Hippocampal formation (tissue), 2 donors: ENCODE results near the gene CCDC116.
"Not testable (repeated sequence)": the region's sequence is repeated elsewhere in the genome, so short reads cannot be mapped to it uniquely, and the experiment has no call there.

ENCODE experiments used
- DNase-seq, 2 donors: peaks; one replicate each; lab custom pipeline; 2025; lab: John Stamatoyannopoulos, UW

Gene CCDC116

DNA sequence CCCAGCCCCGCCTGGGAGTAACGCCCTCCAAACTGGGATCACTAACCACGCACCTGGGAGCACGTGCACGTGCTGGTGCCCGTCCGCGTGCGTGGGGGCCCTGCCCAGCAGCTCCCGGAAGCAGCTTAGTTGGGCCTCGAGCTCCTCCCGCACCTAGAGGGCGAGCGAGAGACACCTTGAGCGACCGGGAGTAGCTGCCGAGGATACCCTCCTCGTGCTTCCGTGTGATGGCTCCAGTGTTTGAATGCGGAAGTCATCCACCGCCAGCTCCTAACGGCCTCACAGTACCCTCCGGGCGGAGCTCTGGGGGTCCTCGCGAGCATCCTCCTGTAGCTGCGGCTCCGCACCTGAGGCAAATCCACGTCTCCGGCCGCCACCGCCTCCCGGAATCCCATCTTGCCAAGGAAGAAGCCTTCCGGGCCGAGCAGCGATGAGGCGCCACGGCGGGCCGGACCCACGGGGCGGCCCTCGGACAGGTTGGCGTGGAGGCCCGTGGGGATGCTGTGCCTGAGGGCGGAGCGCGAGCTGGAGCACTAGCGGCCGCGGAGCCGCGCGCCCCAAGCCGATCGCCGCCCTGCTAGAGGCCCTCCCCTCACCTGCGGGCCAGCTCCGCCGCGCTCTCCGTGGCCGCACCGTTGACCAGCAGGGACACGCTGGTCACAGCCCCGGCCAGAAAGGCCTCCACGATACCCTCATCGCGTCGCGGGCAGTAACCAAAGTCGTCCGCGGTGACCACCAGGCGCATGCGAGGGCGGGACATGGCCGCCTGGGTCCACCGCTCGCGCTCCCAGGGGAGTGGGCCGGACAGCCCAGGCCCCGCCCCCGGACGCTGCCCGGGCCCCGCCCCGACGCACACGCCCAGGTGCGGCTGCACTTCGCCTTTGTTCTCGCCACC is 3.1 kb upstream of the CCDC116 start, which contains the start of gene YDJC:
TSS of gene YDJC (minus strand) at position 768 of the 895 bp plus-strand sequence. CDS start at position 760, 8 bp downstream.
- peak; percentile 88 for DNase-seq

DNA sequence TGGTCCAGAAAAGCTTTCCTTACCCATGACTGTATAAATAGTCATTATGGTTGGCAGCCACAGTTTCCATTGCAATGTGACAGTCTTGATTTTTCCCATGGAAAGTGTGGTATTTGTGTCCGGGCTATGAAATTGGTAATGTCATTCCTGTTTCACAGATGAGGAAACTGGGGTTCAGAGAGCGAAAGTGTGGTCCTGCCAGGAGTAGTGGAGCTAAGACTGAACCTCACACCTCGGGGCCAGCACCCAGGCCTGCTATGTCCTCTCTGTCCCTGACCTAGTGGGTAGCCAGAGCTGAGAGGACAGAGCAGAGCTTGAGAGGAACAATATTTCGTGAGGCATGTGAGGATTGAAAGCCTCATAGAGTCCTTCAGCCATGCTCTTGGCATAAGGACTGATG is 1.5 kb upstream of the CCDC116 start:
- DNase-seq, result no peak

DNA sequence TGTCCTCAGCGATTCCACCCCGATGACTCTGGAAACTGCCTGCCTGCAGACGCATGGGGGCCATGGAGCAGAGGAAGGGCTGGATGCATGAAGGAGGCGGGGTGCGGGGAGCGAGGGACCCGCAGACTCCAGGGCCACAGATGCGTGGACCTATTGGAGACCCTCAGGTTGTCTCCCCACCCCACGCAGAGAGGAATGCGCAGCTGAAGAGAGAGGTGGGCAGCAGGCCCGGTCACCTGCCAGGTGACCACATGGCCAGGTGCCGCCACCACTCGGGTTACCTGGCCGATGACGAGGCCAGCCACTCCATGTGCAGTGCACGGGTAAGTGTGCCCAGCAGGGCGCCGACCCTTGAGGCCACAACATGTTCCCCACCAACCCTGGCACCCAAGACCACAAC is 371 bp downstream of the CCDC116 start:
- DNase-seq, result no peak

DNA sequence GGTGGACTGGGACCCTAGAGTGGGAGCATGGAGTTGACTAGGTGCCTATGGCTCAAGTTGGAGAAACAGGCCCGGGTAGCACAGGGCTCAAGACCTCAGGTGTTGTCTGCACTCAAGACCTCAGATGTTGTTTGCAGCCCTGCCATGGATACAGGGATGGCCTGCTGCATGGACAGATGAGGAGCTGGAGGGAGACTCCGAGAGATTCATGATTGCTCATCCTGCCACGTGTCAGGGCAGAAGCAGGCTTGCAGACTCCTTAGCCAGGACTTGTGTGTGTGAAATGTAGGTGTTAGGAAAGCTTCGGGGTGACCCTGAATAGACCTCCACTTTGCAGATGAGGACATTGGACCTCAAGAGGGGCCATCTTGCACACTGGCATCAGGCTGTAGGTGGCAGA is 921 bp downstream of the CCDC116 start:
- DNase-seq, result no peak

DNA sequence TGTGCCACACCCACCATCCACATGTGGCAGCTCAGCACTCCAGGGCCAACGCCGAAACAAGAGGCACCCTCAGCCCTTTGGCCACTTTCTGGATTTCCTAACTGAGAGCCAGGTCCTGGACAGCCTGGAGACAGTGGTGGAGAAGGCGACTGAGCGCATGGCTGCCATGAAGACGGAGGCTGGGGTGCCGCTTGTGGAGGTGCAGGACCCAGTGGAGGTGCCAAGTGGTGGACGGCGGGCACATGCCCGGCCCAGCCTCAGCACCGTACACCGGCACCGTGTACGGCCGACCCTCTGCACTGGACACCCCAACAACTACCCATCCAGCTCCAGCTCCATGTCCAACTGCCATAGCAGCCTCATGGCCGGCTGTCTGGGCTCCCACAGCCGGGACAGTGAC is 1.5 kb downstream of the CCDC116 start:
- DNase-seq, result no peak

DNA sequence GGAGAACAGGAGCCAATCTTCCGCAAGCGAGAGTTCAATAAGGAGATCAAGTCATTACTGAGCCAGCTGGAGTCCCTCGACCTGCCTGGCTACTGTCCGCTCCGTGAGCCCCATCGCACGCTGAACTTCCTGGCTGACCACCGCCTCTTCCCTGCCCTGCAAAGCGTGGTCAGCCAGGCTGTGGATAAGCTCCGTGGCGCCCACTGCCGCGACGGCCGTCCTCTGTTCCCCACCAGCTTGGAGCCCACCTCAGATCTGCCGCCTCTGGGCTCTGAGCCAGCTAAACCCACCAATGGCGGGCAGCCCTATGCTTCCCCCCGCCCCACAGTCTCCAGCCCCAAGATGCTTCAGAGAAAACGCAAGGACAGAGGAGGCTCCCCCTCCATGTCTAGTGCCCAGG is 2.3 kb downstream of the CCDC116 start:
- DNase-seq, result no peak

DNA sequence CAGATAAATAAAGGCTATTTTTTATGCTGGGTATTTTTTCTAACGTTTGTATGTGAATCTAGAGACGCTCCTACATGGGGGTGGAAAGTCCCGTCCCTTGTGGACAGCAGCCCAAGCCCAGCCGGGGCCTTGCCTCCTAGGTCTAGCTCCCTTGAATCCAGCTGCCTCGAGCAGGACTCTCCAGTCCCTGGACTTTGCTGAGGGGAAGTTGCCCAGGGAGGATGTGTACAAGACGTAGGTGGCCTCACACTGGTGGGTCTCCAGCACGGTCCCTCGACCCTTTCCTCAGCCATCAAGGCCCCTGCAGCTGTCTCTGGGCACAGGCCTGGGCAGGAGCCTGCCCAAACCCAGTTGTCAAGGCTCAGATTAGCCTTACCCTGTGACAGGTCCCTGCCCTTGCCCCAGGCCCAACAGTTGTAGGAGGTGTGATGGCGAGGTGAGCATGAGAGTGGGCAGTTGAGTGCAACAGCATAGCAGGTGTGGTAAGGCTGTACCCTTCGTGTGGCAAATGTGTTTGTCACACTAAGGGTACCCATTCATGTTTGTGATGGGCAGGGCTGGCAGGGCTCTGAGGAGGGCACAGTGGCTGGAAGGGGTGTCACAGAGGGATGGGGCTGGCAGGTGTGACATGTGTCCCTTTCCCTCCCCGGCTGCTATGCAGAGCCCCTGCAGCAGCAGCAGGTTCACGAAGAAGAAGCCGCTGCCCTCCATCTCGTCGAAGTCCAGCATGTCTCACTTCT is 3.4 kb downstream of the CCDC116 start:
- no peak for DNase-seq

DNA sequence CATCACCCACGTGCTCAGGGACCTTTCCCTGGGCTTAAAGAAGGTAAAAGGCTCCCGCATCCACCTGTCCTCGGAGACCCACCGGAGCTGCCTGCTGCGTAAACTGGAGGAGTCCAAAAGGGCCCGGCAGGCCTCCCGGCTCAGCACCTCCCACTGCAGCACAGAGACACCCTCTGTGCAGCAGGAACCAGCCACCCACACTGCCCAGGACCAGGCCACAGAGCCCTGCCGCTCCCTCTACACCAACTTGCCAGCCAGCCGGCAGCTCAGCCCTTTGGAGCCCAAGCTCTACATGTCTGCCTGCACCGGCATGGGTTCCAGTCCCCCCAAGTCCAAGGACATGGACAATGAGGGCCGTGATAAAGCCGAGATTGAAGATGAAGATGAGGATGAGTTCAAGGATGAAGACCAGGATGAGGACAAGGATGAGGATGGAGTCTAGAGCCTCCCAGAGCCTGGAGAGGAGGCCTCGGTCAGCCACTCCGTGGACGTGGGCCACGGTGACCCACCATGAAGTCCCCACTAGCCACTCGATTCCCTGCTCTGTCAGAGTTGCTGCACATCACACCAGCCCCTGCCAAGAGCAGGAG is 4.2 kb downstream of the CCDC116 start:
- DNase-seq, result no peak

DNA sequence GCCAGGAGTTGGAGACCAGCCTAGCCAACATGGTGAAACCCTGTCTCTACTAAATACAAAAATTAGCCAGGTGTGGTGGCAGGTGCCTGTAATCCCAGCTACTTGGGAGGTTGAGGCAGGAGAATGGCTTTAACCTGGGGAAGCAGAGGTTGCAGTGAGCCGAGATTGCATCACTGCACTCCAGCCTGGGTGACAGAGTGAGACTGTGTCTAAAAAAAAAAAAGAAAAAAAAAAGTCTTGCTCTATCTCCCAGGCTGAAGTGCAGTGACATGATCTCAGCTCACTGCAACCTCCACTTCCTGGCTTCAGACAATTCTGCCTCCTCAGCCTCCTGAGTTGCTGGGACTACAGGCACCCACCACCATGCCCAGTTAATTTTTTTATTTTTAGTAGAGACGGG is 4.9 kb downstream of the CCDC116 start:
- DNase-seq, result not testable (repeated sequence)

DNA sequence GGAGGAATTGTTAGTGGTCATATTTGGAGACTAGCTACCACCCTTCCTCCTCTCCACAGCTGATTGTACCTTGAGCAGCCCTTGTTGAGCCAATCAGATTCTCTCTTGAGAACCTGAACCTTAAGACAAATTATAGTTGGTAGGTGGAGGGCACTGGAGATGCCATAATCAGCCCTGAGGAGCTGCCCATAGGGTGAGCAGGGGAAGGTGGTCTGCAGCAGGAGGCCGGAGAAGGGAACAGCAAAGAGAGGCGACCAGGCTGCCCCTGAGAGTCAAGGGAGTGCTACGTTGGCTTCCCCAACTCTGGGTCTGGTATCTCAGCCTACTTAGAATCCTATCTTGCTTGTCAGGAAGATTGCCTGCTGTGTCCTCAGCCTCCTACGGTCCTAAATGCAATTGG is 6.8 kb downstream of the CCDC116 start:
- no peak for DNase-seq

DNA sequence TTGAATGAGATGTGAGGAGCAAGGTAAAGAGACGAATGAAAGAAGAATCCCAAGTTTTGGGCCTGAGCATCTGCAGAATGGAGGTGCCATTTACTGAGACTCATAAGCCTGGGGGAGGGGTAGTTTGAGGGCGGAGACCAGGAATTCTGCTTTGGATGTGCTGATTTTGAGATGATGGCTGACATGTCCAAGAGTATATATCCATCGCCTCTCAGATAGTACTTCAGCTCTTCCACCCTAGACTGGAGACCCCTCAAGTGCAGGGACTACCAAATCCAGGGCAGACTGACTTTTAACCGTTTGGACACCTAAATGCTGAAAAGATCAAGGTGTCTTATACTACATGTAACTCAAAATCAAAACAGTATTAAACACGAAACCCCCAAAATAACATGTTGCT is 8.2 kb downstream of the CCDC116 start:
- no peak for DNase-seq

DNA sequence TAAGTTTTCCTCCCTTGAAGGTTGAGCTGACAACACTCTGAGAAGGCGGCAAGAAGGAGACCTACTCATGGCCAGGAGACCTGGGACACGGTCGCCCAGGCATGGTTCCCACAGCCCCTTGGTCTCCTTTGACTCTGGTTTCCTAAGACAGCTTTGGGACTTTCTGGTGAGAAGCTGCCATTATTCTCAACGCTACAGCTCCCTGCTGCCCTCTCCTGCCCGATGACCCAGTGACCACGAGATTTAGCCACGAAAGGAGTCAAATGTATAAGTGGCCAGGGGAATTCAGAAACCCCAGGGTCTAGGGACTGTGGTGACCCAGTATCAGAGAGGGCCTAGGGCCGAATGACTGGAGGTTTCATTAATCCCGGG is 8.8 kb downstream of the CCDC116 start:
- peak; percentile 15 to 46 for DNase-seq

DNA sequence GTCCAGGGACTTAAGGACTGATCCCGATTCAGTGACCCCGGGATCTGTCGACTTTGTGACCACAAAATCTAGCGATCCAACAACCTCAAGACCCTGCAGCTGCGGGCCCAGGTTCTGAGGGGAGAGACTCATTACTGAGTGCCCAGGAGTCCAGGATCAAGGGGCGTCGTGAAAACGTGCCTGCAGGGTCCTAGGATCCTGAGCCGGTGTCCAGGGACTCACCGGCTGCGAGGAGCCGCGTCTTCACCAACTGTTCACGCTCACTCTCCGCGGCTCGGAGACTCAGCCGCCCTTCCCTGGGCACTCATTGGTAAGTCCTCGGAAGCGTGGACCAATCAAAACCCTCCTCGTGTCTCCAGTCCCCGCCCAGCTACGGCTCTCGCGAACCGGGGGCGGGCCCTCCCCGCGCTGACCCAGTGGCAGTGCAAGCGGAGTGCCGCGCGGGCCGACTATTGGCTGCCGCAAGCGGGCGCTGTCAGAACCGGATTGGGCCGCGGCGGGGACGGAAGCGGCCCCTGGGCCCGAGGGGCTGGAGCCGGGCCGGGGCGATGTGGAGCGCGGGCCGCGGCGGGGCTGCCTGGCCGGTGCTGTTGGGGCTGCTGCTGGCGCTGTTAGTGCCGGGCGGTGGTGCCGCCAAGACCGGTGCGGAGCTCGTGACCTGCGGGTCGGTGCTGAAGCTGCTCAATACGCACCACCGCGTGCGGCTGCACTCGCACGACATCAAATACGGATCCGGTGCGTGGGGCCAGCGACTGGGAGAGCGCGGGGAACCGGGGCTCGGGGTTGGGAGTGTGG is 9.4 kb downstream of the CCDC116 start, which contains the start of gene SDF2L1:
TSS of gene SDF2L1 (plus strand) at position 514 of the 795 bp plus-strand sequence. CDS start at position 549, 35 bp downstream.
- DNase-seq, result peak; percentile 97 to 98

DNA sequence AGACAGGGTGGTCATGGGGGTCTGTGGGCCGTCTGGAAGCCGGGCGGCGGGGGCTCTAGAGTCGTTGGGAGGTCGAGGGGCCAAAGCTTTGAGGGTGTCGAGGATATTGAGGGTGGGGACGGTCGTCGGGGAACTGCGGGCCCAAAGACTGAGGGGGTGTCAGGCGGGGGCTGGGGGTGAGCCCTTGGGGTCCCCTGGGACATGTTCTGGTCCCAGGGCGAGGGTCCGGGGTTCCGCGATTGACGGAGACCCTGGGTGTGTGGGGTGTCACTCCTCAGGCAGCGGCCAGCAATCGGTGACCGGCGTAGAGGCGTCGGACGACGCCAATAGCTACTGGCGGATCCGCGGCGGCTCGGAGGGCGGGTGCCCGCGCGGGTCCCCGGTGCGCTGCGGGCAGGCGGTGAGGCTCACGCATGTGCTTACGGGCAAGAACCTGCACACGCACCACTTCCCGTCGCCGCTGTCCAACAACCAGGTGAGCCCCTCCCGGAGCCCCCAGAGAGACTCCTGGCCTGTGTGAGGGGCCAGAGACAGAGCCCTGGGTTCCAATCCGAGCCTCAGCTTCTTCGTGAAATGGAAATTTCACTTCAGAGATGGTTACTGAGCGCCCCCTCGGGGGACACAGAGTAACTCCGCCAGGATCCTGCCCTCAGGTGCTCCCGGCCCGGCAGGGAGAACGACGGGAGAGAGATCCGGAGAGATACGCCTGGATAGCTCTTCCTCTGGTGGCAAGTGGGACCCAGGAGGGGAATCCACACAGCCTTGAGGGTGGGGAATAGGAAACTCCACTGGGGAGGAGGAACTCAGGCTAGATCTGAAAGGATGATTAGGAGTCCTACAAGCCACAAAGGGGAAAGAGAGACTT is 10.3 kb downstream of the CCDC116 start:
- peak; percentile 14 to 26 for DNase-seq

DNA sequence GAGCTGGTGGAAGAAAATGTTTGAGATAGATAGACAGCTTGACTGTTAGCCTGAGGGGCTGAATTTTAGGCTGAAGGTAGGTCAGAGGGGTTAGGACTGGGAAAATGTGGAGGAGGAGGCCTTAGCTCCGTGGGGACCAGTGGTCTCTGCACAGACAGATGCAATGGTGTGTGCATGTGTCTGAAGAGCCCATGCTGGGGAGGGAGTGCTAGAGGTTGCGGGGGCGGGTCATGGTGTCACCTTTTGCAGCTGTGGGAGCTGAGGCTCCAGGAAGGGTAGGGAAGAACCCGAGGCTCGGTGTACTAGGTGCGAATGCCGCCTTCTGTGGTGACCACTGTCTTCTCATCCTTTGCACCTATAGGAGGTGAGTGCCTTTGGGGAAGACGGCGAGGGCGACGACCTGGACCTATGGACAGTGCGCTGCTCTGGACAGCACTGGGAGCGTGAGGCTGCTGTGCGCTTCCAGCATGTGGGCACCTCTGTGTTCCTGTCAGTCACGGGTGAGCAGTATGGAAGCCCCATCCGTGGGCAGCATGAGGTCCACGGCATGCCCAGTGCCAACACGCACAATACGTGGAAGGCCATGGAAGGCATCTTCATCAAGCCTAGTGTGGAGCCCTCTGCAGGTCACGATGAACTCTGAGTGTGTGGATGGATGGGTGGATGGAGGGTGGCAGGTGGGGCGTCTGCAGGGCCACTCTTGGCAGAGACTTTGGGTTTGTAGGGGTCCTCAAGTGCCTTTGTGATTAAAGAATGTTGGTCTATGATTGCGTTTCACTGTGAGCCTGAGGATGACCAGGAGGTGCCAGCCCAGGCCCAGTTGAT is 11.2 kb downstream of the CCDC116 start:
- no peak for DNase-seq

DNA sequence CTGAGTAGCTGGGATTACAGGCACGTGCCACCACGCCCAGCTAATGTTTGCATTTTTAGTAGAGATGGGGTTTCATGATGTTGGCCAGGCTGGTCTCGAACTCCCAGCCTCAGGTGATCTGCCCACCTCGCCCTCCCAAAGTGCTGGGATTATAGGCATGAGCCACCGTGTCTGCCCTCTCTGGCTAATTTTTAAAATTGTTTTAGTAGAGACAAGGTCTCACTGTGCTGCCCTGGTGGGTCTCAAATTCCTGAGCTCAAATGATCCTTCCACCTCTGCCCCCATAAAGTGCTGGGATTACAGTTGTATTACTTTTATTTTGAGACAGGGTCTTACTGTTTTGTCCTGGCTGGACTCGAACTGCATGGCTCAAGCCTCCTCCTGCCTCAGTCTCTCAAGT is 13.0 kb downstream of the CCDC116 start:
- DNase-seq, result not testable (repeated sequence)

DNA sequence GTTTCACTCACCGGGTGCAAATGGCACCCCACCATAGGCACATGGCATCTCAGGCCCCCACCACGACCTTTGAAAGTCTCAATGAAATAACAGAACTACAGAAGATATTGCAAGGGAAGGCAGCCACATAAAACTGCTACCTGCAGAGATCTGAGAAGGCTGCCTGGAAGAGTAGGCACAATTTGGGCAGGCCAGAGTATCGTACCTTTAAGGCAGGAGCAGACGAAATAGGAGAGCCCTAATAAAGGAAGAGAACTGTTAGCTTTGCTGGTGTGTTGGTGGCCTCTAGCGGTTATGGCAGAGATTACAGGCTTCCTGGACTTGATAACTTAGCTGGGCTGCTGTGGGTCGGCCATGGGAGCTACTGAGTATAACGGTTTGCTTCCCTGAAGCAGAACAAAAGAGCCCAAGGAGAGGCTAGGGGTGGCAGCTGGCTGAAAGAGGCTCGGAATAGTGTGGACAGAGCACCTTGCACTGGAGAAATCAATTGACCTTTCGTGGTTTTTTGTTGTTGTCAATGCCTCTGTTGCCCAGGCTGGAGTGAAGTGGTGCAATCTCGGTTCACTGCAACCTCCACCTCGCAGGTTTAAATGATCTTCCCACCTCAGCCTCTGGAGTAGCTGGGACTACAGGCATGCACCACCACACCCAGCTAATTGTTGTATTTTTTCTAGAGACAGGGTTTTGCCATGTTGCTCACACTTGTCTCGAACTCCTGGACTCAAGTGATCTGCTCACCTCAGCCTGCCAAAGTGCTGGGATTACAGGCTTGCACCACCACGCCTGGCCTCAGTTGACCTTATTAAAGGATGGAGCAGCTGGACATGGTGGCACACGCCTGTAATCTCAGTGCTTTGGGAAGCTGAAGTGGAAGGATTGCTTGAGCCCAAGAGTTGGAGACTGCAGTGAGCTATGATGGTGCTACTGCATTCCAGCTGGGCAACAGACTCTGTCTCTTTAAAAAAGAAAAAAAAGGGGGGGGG is 14.3 kb downstream of the CCDC116 start:
- DNase-seq, result peak; percentile 49 to 82

DNA sequence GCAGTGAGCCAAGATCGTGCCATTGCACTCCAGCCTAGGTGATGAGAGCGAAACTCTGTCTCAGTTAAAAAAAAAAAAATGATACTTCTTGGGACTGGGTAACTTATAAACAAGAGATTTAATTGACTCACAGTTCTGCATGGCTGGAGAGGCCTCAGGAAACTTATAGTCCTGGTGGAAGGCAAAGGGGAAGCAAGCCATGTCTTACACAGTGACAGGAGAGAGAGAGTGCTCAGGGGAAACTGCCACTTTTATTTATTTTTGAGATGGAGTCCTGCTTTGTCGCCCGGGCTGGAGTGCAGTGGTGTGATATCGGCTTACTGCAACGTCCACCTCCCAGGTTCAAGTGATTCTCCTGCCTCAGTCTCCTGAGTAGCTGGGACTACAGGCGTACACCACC is 17.7 kb downstream of the CCDC116 start:
- DNase-seq, result no peak
